Measurements from ENCODE around the gene CCNJL. TPM values are rescaled to one million over a fixed set of nuclear protein-coding genes. Genes with fewer than 3 reads are reported as not detected.

Gene CCNJL
- total RNA-seq, 1 donor = 0.94 TPM

- no peaks in the 10 kb centered on the region for H3K9me3 ChIP-seq (ENCODE audit: low read depth, low read length)
- no peaks in the 10 kb centered on the region for H3K27me3 ChIP-seq (ENCODE audit: insufficient read depth, low read length)
- no peak overlapping the region for H3K4me3 ChIP-seq (ENCODE audit: low read length)
- H3K4me1 ChIP-seq (ENCODE audit: insufficient read depth, low read length) = peaks cover 19% of the 10 kb centered on the region
Observed at GRCh38 chr5:160289721-160290120, 22.6 kb downstream of the CCNJL start.

- Histone ChIP-seq H3K9me3 (ENCODE audit: low read depth, low read length) (no peaks in the 10 kb centered on the region), H3K27me3 (ENCODE audit: insufficient read depth, low read length) (no peaks in the 10 kb centered on the region), H3K4me1 (ENCODE audit: insufficient read depth, low read length) (peaks cover 17% of the 10 kb centered on the region), H3K4me3 (ENCODE audit: low read length) (no peak overlapping the region)
Observed at GRCh38 chr5:160289356-160289651, 23.1 kb downstream of the CCNJL start.

GRCh38 chr5:160287378-160288051, 24.8 kb downstream of the CCNJL start:
- no peak overlapping the region for H3K4me3 ChIP-seq (ENCODE audit: low read length)
- peaks cover 8% of the 10 kb centered on the region for H3K4me1 ChIP-seq (ENCODE audit: insufficient read depth, low read length)
- H3K9me3 ChIP-seq (ENCODE audit: low read depth, low read length) = no peaks in the 10 kb centered on the region
- no peaks in the 10 kb centered on the region for H3K27me3 ChIP-seq (ENCODE audit: insufficient read depth, low read length)

- peaks cover 8% of the 10 kb centered on the region for H3K4me1 ChIP-seq (ENCODE audit: insufficient read depth, low read length)
- no peaks in the 10 kb centered on the region for H3K27me3 ChIP-seq (ENCODE audit: insufficient read depth, low read length)
- H3K4me3 ChIP-seq (ENCODE audit: low read length) = no peak overlapping the region
- H3K9me3 ChIP-seq (ENCODE audit: low read depth, low read length) = no peaks in the 10 kb centered on the region
Observed at GRCh38 chr5:160286947-160287346, 25.4 kb downstream of the CCNJL start.

- Histone ChIP-seq H3K4me1 (ENCODE audit: insufficient read depth, low read length) (peaks cover 8% of the 10 kb centered on the region), H3K4me3 (ENCODE audit: low read length) (no peak overlapping the region), H3K27me3 (ENCODE audit: insufficient read depth, low read length) (no peaks in the 10 kb centered on the region), H3K9me3 (ENCODE audit: low read depth, low read length) (no peaks in the 10 kb centered on the region)
Observed at GRCh38 chr5:160285316-160285715, 27.0 kb downstream of the CCNJL start.

GRCh38 chr5:160284291-160284873, 28.0 kb downstream of the CCNJL start:
- Histone ChIP-seq H3K4me3 (ENCODE audit: low read length) (no peak overlapping the region), H3K4me1 (ENCODE audit: insufficient read depth, low read length) (no peaks in the 10 kb centered on the region), H3K27me3 (ENCODE audit: insufficient read depth, low read length) (no peaks in the 10 kb centered on the region), H3K9me3 (ENCODE audit: low read depth, low read length) (no peaks in the 10 kb centered on the region)

GRCh38 chr5:160281275-160281674, 31.1 kb downstream of the CCNJL start:
- Histone ChIP-seq H3K4me1 (ENCODE audit: insufficient read depth, low read length) (no peaks in the 10 kb centered on the region), H3K4me3 (ENCODE audit: low read length) (no peak overlapping the region), H3K9me3 (ENCODE audit: low read depth, low read length) (no peaks in the 10 kb centered on the region), H3K27me3 (ENCODE audit: insufficient read depth, low read length) (no peaks in the 10 kb centered on the region)

GRCh38 chr5:160280384-160281095, 31.8 kb downstream of the CCNJL start:
- H3K4me1 ChIP-seq (ENCODE audit: insufficient read depth, low read length) = no peaks in the 10 kb centered on the region
- no peaks in the 10 kb centered on the region for H3K9me3 ChIP-seq (ENCODE audit: low read depth, low read length)
- H3K27me3 ChIP-seq (ENCODE audit: insufficient read depth, low read length) = no peaks in the 10 kb centered on the region
- H3K4me3 ChIP-seq (ENCODE audit: low read length) = no peak overlapping the region

- Histone ChIP-seq H3K4me3 (ENCODE audit: low read length) (no peak overlapping the region), H3K4me1 (ENCODE audit: insufficient read depth, low read length) (no peaks in the 10 kb centered on the region), H3K27me3 (ENCODE audit: insufficient read depth, low read length) (no peaks in the 10 kb centered on the region), H3K9me3 (ENCODE audit: low read depth, low read length) (no peaks in the 10 kb centered on the region)
Observed at GRCh38 chr5:160278343-160278742, 34.0 kb downstream of the CCNJL start.

GRCh38 chr5:160274483-160274931, 37.9 kb downstream of the CCNJL start:
- Histone ChIP-seq H3K27me3 (ENCODE audit: insufficient read depth, low read length) (no peaks in the 10 kb centered on the region), H3K9me3 (ENCODE audit: low read depth, low read length) (no peaks in the 10 kb centered on the region), H3K4me1 (ENCODE audit: insufficient read depth, low read length) (peaks cover 20% of the 10 kb centered on the region), H3K4me3 (ENCODE audit: low read length) (no peak overlapping the region)

- H3K9me3 ChIP-seq (ENCODE audit: low read depth, low read length) = no peaks in the 10 kb centered on the region
- H3K4me1 ChIP-seq (ENCODE audit: insufficient read depth, low read length) = peaks cover 36% of the 10 kb centered on the region
- H3K4me3 ChIP-seq (ENCODE audit: low read length) = no peak overlapping the region
- H3K27me3 ChIP-seq (ENCODE audit: insufficient read depth, low read length) = no peaks in the 10 kb centered on the region
Observed at GRCh38 chr5:160272889-160273288, 39.5 kb downstream of the CCNJL start.

GRCh38 chr5:160272264-160272663, 40.1 kb downstream of the CCNJL start:
- Histone ChIP-seq H3K27me3 (ENCODE audit: insufficient read depth, low read length) (no peaks in the 10 kb centered on the region), H3K4me1 (ENCODE audit: insufficient read depth, low read length) (peaks cover 37% of the 10 kb centered on the region), H3K4me3 (ENCODE audit: low read length) (no peak overlapping the region), H3K9me3 (ENCODE audit: low read depth, low read length) (no peaks in the 10 kb centered on the region)

GRCh38 chr5:160271836-160272235, 40.5 kb downstream of the CCNJL start:
- H3K4me3 ChIP-seq (ENCODE audit: low read length) = no peak overlapping the region
- no peaks in the 10 kb centered on the region for H3K27me3 ChIP-seq (ENCODE audit: insufficient read depth, low read length)
- H3K4me1 ChIP-seq (ENCODE audit: insufficient read depth, low read length) = peaks cover 37% of the 10 kb centered on the region
- H3K9me3 ChIP-seq (ENCODE audit: low read depth, low read length) = no peaks in the 10 kb centered on the region

- H3K4me3 ChIP-seq (ENCODE audit: low read length) = no peak overlapping the region
- H3K4me1 ChIP-seq (ENCODE audit: insufficient read depth, low read length) = peaks cover 37% of the 10 kb centered on the region
- no peaks in the 10 kb centered on the region for H3K9me3 ChIP-seq (ENCODE audit: low read depth, low read length)
- no peaks in the 10 kb centered on the region for H3K27me3 ChIP-seq (ENCODE audit: insufficient read depth, low read length)
Observed at GRCh38 chr5:160271396-160271795, 41.0 kb downstream of the CCNJL start.

- Histone ChIP-seq H3K9me3 (ENCODE audit: low read depth, low read length) (no peaks in the 10 kb centered on the region), H3K4me3 (ENCODE audit: low read length) (no peak overlapping the region), H3K4me1 (ENCODE audit: insufficient read depth, low read length) (peaks cover 37% of the 10 kb centered on the region), H3K27me3 (ENCODE audit: insufficient read depth, low read length) (no peaks in the 10 kb centered on the region)
Observed at GRCh38 chr5:160270704-160271103, 41.7 kb downstream of the CCNJL start.

GRCh38 chr5:160269017-160269416, 43.3 kb downstream of the CCNJL start:
- H3K4me3 ChIP-seq (ENCODE audit: low read length) = no peak overlapping the region
- H3K27me3 ChIP-seq (ENCODE audit: insufficient read depth, low read length) = no peaks in the 10 kb centered on the region
- H3K4me1 ChIP-seq (ENCODE audit: insufficient read depth, low read length) = peaks cover 37% of the 10 kb centered on the region
- H3K9me3 ChIP-seq (ENCODE audit: low read depth, low read length) = no peaks in the 10 kb centered on the region
